H9 (cell line): ENCODE measurements around the gene PCSK1. TPM values are rescaled to one million over a fixed set of nuclear protein-coding genes. Genes with fewer than 3 reads are reported as not detected.

Source experiments
- DNase-seq: peaks from one replicate; pipeline ENCODE4 v3.0.0-alpha.2; 2017
- H2AFZ ChIP-seq: one replicate; pipeline ENCODE4 v1.6.1; 2013; ENCODE audit warnings: mild to moderate bottlenecking, low read length, control low read depth, moderate library complexity
- H2AK5ac ChIP-seq: 2 replicates; pipeline ENCODE4 v1.6.1; 2013; ENCODE audit warnings: low read length, control low read depth, mixed read lengths; ENCODE audit not compliant: insufficient read length
- H2BK120ac ChIP-seq: one replicate; pipeline ENCODE4 v1.6.1; 2013; ENCODE audit warnings: low read depth, mild to moderate bottlenecking, low read length, control low read depth, inconsistent platforms; ENCODE audit not compliant: poor library complexity, severe bottlenecking
- H2BK12ac ChIP-seq: 2 replicates; pipeline ENCODE4 v1.6.1; 2013; ENCODE audit warnings: low read length, control low read depth, mixed read lengths, low read depth; ENCODE audit not compliant: insufficient read length
- H2BK15ac ChIP-seq: 2 replicates; pipeline ENCODE4 v1.6.1; 2013; ENCODE audit warnings: low read depth, low read length, control low read depth
- H2BK20ac ChIP-seq: one replicate; pipeline ENCODE4 v1.6.1; 2013; ENCODE audit warnings: low read depth, mild to moderate bottlenecking, low read length, control low read depth, inconsistent platforms; ENCODE audit not compliant: poor library complexity, severe bottlenecking
- H2BK5ac ChIP-seq: 2 replicates; pipeline ENCODE4 v1.6.1; 2013; ENCODE audit warnings: low read length, control low read depth, mixed read lengths; ENCODE audit not compliant: insufficient read length
- H3K14ac ChIP-seq: 2 replicates; pipeline ENCODE4 v1.6.1; 2013; ENCODE audit warnings: low read length, control low read depth; ENCODE audit not compliant: insufficient read depth
- H3K18ac ChIP-seq: 2 replicates; pipeline ENCODE4 v1.6.1; 2013; ENCODE audit warnings: low read depth, mild to moderate bottlenecking, mixed read lengths, low read length, control low read depth; ENCODE audit not compliant: insufficient read length
- H3K23ac ChIP-seq: 2 replicates; pipeline ENCODE4 v1.6.1; 2013; ENCODE audit warnings: low read length, control low read depth, mixed read lengths, low read depth; ENCODE audit not compliant: insufficient read length
- H3K23me2 ChIP-seq: 2 replicates; pipeline ENCODE4 v1.6.1; 2013; ENCODE audit warnings: low read depth, mild to moderate bottlenecking, mixed read lengths, low read length, control low read depth; ENCODE audit not compliant: insufficient read length, poor library complexity, severe bottlenecking
- H3K27ac ChIP-seq: 2 replicates; pipeline ENCODE4 v1.5.1; 2013; ENCODE audit warnings: low read length, control low read depth, mixed read lengths, low read depth; ENCODE audit not compliant: insufficient read length
- H3K27me3 ChIP-seq: 2 replicates; pipeline ENCODE4 v1.6.1; 2013; ENCODE audit warnings: low read length, control low read depth, inconsistent platforms; ENCODE audit not compliant: insufficient read depth
- H3K4ac ChIP-seq: 2 replicates; pipeline ENCODE4 v1.6.1; 2013; ENCODE audit warnings: low read depth, mild to moderate bottlenecking, control low read depth, inconsistent platforms, low read length, moderate library complexity
- H3K4me1 ChIP-seq: 2 replicates; pipeline ENCODE4 v1.6.1; 2013; ENCODE audit warnings: low read length, control low read depth, inconsistent platforms; ENCODE audit not compliant: insufficient read depth
- H3K4me2 ChIP-seq: 2 replicates; pipeline ENCODE4 v1.6.1; 2013; ENCODE audit warnings: low read length, control low read depth, mixed read lengths; ENCODE audit not compliant: insufficient read length, insufficient read depth
- H3K56ac ChIP-seq: 2 replicates; pipeline ENCODE4 v1.6.1; 2013; ENCODE audit warnings: low read depth, mild to moderate bottlenecking, mixed read lengths, low read length, control low read depth; ENCODE audit not compliant: insufficient read length
- H3K79me1 ChIP-seq: 2 replicates; pipeline ENCODE4 v1.6.1; 2013; ENCODE audit warnings: low read depth, mild to moderate bottlenecking, moderate library complexity, low read length, control low read depth, inconsistent platforms; ENCODE audit not compliant: insufficient read depth, poor library complexity, severe bottlenecking
- H3K79me2 ChIP-seq: 2 replicates; pipeline ENCODE4 v1.6.1; 2013; ENCODE audit warnings: low read length, control low read depth, inconsistent platforms; ENCODE audit not compliant: insufficient read depth
- H3K9ac ChIP-seq: 2 replicates; pipeline ENCODE4 v1.6.1; 2013; ENCODE audit warnings: low read length, control low read depth, mixed read lengths; ENCODE audit not compliant: insufficient read length; ENCODE audit errors: extremely low read depth
- H3K9me3 ChIP-seq: one replicate; pipeline ENCODE4 v1.6.1; 2013; ENCODE audit warnings: low read depth, low read length, inconsistent platforms; ENCODE audit not compliant: control insufficient read depth
- H3T11ph ChIP-seq: one replicate; pipeline ENCODE4 v1.6.1; 2013; ENCODE audit warnings: mild to moderate bottlenecking, low read length, control low read depth, inconsistent platforms
- H4K20me1 ChIP-seq: one replicate; pipeline ENCODE4 v1.6.1; 2013; ENCODE audit not compliant: control insufficient read depth, insufficient read length, insufficient read depth
- H4K5ac ChIP-seq: 2 replicates; pipeline ENCODE4 v1.6.1; 2013; ENCODE audit warnings: low read depth, mild to moderate bottlenecking, mixed read lengths, low read length, control low read depth; ENCODE audit not compliant: insufficient read length
- H4K8ac ChIP-seq: replicated peaks from 2 replicates; pipeline ENCODE4 v1.6.1; 2013; ENCODE audit warnings: low read length, control low read depth, mixed read lengths, low read depth; ENCODE audit not compliant: insufficient read length
- H4K91ac ChIP-seq: 2 replicates; pipeline ENCODE4 v1.6.1; 2013; ENCODE audit warnings: low read depth, mild to moderate bottlenecking, moderate library complexity, mixed read lengths, low read length, control low read depth; ENCODE audit not compliant: insufficient read length
- H3K27ac Mint-ChIP-seq, 3 experiments: 2 replicates in 2 of 3; 3 replicates in 1 of 3; pipeline ENCODE4 v1.8.0; 2020 to 2021; ENCODE audit warnings: mixed read lengths in 3 of 3, mild to moderate bottlenecking in 1 of 3, moderate library complexity in 1 of 3
- H3K27me3 Mint-ChIP-seq: 2 replicates; pipeline ENCODE4 v1.8.0; 2021; ENCODE audit warnings: low read depth, mild to moderate bottlenecking, moderate library complexity, mixed read lengths
- H3K36me3 Mint-ChIP-seq, 3 experiments: 2 replicates in 2 of 3; 3 replicates in 1 of 3; pipeline ENCODE4 v1.8.0; 2020 to 2021; ENCODE audit warnings: low read depth in 3 of 3, mixed read lengths in 3 of 3; ENCODE audit not compliant: insufficient read depth in 1 of 3
- H3K4me1 Mint-ChIP-seq, 2 experiments: 2 replicates each; pipeline ENCODE4 v1.8.0; 2020; ENCODE audit warnings: mixed read lengths in 2 of 2
- H3K4me3 Mint-ChIP-seq, 2 experiments: 2 replicates in 1 of 2; 3 replicates in 1 of 2; pipeline ENCODE4 v1.8.0; 2020 to 2021; ENCODE audit warnings: mild to moderate bottlenecking in 2 of 2, mixed read lengths in 2 of 2, moderate library complexity in 1 of 2
- H3K9me3 Mint-ChIP-seq, 2 experiments: 2 replicates in 1 of 2; 3 replicates in 1 of 2; pipeline ENCODE4 v1.8.0; 2020; ENCODE audit warnings: mild to moderate bottlenecking in 2 of 2, mixed read lengths in 2 of 2, moderate library complexity in 1 of 2
- CTCF ChIP-seq: fragments of 200-600 bp; sonication (generic); conservative IDR thresholded peaks from 3 replicates; pipeline ENCODE4 v1.8.0; 2021; ENCODE audit warnings: antibody characterized with exemption, mild to moderate bottlenecking
- WGBS: extraction: QIAGEN DNeasy Blood & Tissue Kit; methylation state at CpG from one replicate; pipeline ENCODE4 v1.1.7; 2013; ENCODE audit warnings: missing lambda C conversion rate, low lambda C conversion rate, mixed read lengths; ENCODE audit not compliant: insufficient read length; ENCODE audit errors: extremely low coverage; 5-methylcytosine and 5-hydroxymethylcytosine counted together
- total RNA-seq: library from RNA; stranded (reverse); gene quantifications from 2 replicates; pipeline ENCODE4 v1.2.1, GENCODE V29; 2021

PCSK1 gene
- total RNA-seq, 1 experiment from 2014 or later, result 2.9 TPM

- no peak overlapping the region for H2BK15ac ChIP-seq
- H3K4me3 Mint-ChIP-seq, result no peak overlapping the region
- no peaks in the 10 kb centered on the region for H3K23me2 ChIP-seq
- no peak overlapping the region for H3T11ph ChIP-seq
- no peak overlapping the region for H3K9ac ChIP-seq
- no peaks in the 10 kb centered on the region for H3K9me3 ChIP-seq
- no peaks in the 10 kb centered on the region for H3K79me1 ChIP-seq
- H2AK5ac ChIP-seq, result no peak overlapping the region
- no peaks in the 10 kb centered on the region for H3K36me3 Mint-ChIP-seq
- no peak overlapping the region for H2BK20ac ChIP-seq
- H3K27ac Mint-ChIP-seq, result no peak overlapping the region; a peak in 1 of 7 replicates
- H2AFZ ChIP-seq, result no peak overlapping the region
- no peaks in the 10 kb centered on the region for H4K20me1 ChIP-seq
- H3K18ac ChIP-seq, result no peak overlapping the region
- peaks cover 5 to 6% of the 10 kb centered on the region in 2 experiments for H3K4me1 Mint-ChIP-seq
- H3K9me3 Mint-ChIP-seq, result no peaks in the 10 kb centered on the region
- H3K4me2 ChIP-seq, result no peak overlapping the region
- WGBS, result no CpG with 5 or more reads among the region's 2 CpGs
- H3K56ac ChIP-seq, result no peak overlapping the region
- H4K8ac ChIP-seq, result no peak overlapping the region
- H3K14ac ChIP-seq, result no peak overlapping the region
- TF ChIP-seq CTCF, result no peak
- H2BK120ac ChIP-seq, result no peak overlapping the region
- H3K79me2 ChIP-seq, result 0 out of 2 replicates have a peak, but pooled peaks cover 1% of the 10 kb centered on the region
- no peak overlapping the region for H2BK5ac ChIP-seq
- no peak for DNase-seq
- no peaks in the 10 kb centered on the region for H3K27me3 Mint-ChIP-seq
- no peaks in the 10 kb centered on the region for H3K4me1 ChIP-seq
- H4K5ac ChIP-seq, result no peak overlapping the region
- no peak overlapping the region for H2BK12ac ChIP-seq
- no peaks in the 10 kb centered on the region for H3K27me3 ChIP-seq
- H3K23ac ChIP-seq, result no peak overlapping the region
- no peak overlapping the region for H4K91ac ChIP-seq
- no peak overlapping the region for H3K27ac ChIP-seq
- H3K4ac ChIP-seq, result no peak overlapping the region
These were observed 30.0 kb upstream of the PCSK1 start for GRCh38 chr5:96463091-96463490.
